Ovary (tissue), 9 donors: ENCODE measurements around the gene EIF2S2. TPM values are rescaled to one million over a fixed set of nuclear protein-coding genes. Genes with fewer than 3 reads are reported as not detected.

Source experiments
- DNase-seq, 5 donors: peaks; one replicate each; pipeline ENCODE4 v3.0.0-alpha.2; 2019 to 2020
- H3K27ac ChIP-seq, 2 donors: fragments of 200-600 bp; one replicate each; pipeline versions ENCODE4 v1.5.1 to v1.8.0; 2019 to 2022
- H3K27me3 ChIP-seq: fragments of 200-600 bp; one replicate; pipeline ENCODE4 v1.8.0; 2022
- H3K36me3 ChIP-seq: fragments of 200-600 bp; sonication (generic); one replicate; pipeline ENCODE4 v1.5.1; 2019
- H3K4me1 ChIP-seq: one replicate; pipeline ENCODE4 v1.8.1; 2013; ENCODE audit warnings: mild to moderate bottlenecking, moderate library complexity; ENCODE audit not compliant: insufficient read depth
- H3K4me3 ChIP-seq: fragments of 200-600 bp; sonication (generic); one replicate; pipeline ENCODE4 v1.5.1; 2017
- H3K9me3 ChIP-seq, 2 donors: fragments of 200-600 bp in 1 of 2; sonication (generic) in 1 of 2; one replicate each; pipeline versions ENCODE4 v1.5.1 to v1.8.1; 2013 to 2019; ENCODE audit warnings: mild to moderate bottlenecking in 1 of 2, moderate library complexity in 1 of 2
- CTCF ChIP-seq, 3 donors: fragments of 450-650 bp in 2 of 3; fragments of 200-600 bp in 1 of 3; IDR thresholded peaks; one replicate each; pipeline versions ENCODE4 v1.5.1 to v1.8.0; 2016 to 2022; ENCODE audit warnings: antibody characterized with exemption in 3 of 3, mild to moderate bottlenecking in 1 of 3
- EP300 ChIP-seq: sonication (generic); formaldehyde crosslinking; IDR thresholded peaks from one replicate; pipeline ENCODE4 v1.6.1; 2017; ENCODE audit warnings: antibody characterized with exemption
- POLR2A ChIP-seq: fragments of 450-650 bp; IDR thresholded peaks from one replicate; pipeline ENCODE4 v1.6.1; 2017; ENCODE audit warnings: antibody characterized with exemption, mild to moderate bottlenecking, moderate library complexity
- WGBS, 3 donors: extraction: QIAGEN DNeasy Blood & Tissue Kit in 1 of 3; methylation state at CpG; one replicate each; pipeline versions ENCODE4 v1.1.5 to v1.1.7; 2013 to 2017; 5-methylcytosine and 5-hydroxymethylcytosine counted together
- intact Hi-C, 4 donors: fragments of 100-400 bp; cut with DNase I; formaldehyde crosslinking; loops; one replicate each; pipeline versions ENCODE4 v1.11.0 to v1.15.1; 2022 to 2023
- polyA plus RNA-seq, 2 donors: library from polyadenylated mRNA; stranded (reverse); fragments of 200-250 nt in 1 of 2; fragments of 350-450 nt in 1 of 2; fragmentation: Illumina TruSeq in 1 of 2; extraction: RNeasy Lipid Tissue Mini Kit (QIAGEN cat#74804) in 1 of 2; gene quantifications; one replicate each; pipeline ENCODE4 v1.2.3, GENCODE V29; 2013 to 2014
- total RNA-seq, 7 donors: library from RNA; depleted of rRNA in 2 of 7; stranded (reverse); fragments of >200 nt in 2 of 7; fragmentation: NEBNext Ultra II Directional in 3 of 7; extraction: Animal tissue kit (Norgen Biotek cat#: 25700) in 3 of 7; gene quantifications; one replicate each; pipeline versions ENCODE4 v1.1.0 to v1.2.4, GENCODE V29; 2016 to 2023
- donor health status: DM: no; HTN: no; CAD: no; lungs with moderate emphysema.
- donor health status: DM: no; HTN: no; CAD: no.
- donor health status: Bipolar disorder and iron deficiency.
- donor health status: DM: yes; HTN: yes; CAD: no.
- donor health status: DM: no; HTN: no; CAD: no.
- donor health status: DM: yes; HTN: yes; CAD: no.

The EIF2S2 gene
- total and polyA plus RNA-seq, 9 donors = 29.1 to 85.8 (median 36.1) TPM

DNA sequence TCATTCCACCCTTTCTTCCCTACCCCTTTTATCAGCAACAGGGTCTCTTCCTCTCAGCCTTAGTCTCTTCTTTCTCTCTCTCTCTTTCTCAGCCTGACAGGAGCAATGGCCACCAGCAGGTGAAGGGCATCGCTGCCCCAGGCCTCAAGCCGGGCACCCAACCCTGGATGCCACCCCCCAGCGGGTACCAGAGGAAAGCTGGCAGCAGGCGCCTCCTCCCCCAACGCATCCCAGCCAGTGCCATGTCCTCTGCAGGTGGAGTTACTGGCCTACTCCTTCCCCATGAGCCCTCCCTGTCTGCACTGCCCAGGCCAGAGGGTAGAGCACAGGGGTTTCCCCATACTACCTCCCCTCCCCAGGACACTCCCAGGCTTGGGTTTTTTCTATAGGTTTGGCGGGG lies 32.2 kb downstream of the EIF2S2 start:
- H3K27ac ChIP-seq = no peak overlapping the region
- H3K9me3 ChIP-seq = no peaks in the 10 kb centered on the region
- TF ChIP-seq CTCF (IDR thresholded peaks at IDR 0.05) (no peak), POLR2A (no peak), EP300 (no peak)
- no peaks in the 10 kb centered on the region for H3K36me3 ChIP-seq
- DNase-seq = no peak
- intact Hi-C loops = no loop called here
- no peaks in the 10 kb centered on the region for H3K27me3 ChIP-seq
- peaks cover 4% of the 10 kb centered on the region for H3K4me1 ChIP-seq
- H3K4me3 ChIP-seq = no peak overlapping the region
- WGBS, 3 donors = 94 to 99% (median 96%) methylated on average over 6 of the region's 6 CpGs

DNA sequence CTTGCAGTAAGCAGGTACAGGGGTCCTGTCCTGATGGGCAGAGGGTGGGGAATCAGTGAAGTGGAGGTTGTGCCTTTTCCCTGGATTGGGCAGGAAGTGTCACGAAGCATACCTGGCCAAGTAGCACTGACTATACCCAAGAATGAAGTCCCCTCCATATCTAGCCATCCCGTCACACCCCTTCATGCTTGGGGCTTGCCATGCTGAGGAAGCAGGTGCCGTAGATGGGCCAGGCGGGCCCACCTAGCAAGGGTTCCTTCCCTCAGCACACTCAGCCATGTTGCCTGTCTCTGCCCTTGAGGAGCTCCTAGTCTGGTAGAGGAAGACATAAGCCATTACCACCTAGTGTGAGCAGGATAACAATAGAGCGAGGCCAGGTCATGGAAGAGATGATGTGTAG lies 33.5 kb downstream of the EIF2S2 start:
- TF ChIP-seq POLR2A = no peak
- TF ChIP-seq EP300 = no peak
- TF ChIP-seq CTCF (IDR thresholded peaks at IDR 0.05) = no peak
- 97 to 99% (median 98%) methylated on average over 5 of the region's 5 CpGs for WGBS, 3 donors
- intact Hi-C loops = no loop called here
- H3K4me1 ChIP-seq = peaks cover 4% of the 10 kb centered on the region
- no peak for DNase-seq
- no peaks in the 10 kb centered on the region for H3K9me3 ChIP-seq
- no peak overlapping the region for H3K4me3 ChIP-seq
- no peaks in the 10 kb centered on the region for H3K27me3 ChIP-seq
- H3K36me3 ChIP-seq = no peaks in the 10 kb centered on the region
- no peak overlapping the region for H3K27ac ChIP-seq

DNA sequence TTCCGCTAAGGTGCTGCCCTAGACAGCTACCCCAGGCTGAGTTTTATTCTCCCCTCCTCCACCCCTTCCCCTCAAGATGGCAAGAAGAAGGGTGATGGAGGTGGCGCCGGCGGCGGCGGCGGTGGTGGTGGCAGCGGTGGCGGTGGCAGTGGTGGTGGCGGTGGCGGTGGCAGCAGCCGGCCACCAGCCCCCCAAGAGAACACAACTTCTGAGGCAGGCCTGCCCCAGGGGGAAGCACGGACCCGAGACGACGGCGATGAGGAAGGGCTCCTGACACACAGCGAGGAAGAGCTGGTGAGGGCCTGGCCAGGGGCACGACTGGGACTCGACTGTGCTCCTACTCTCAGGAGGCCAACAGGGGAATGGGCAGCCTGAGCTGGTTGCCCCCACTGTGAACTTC lies 35.1 kb downstream of the EIF2S2 start:
- no peak for DNase-seq
- Histone ChIP-seq H3K36me3 (no peaks in the 10 kb centered on the region), H3K4me3 (no peak overlapping the region), H3K4me1 (no peaks in the 10 kb centered on the region), H3K27ac (no peak overlapping the region), H3K9me3 (no peaks in the 10 kb centered on the region), H3K27me3 (no peaks in the 10 kb centered on the region)
- TF ChIP-seq EP300 = no peak
- TF ChIP-seq CTCF (IDR thresholded peaks at IDR 0.05) = no peak
- no peak for TF ChIP-seq POLR2A
- 89 to 94% (median 91%) methylated on average over 20 of the region's 20 CpGs for WGBS, 3 donors
- intact Hi-C loops = no loop called here

- intact Hi-C loops = no loop called here
These were observed 36.4 kb downstream of the EIF2S2 start for GRCh38 chr20:34075647-34076046.

More at GRCh38 chr20:34075647-34076046, 36.4 kb downstream of the EIF2S2 start:
- no peaks in the 10 kb centered on the region for H3K36me3 ChIP-seq
- no peaks in the 10 kb centered on the region for H3K4me1 ChIP-seq
- TF ChIP-seq CTCF (IDR thresholded peaks at IDR 0.05) = no peak
- no peak for TF ChIP-seq EP300
- TF ChIP-seq POLR2A = no peak
- no peaks in the 10 kb centered on the region for H3K9me3 ChIP-seq
- H3K27me3 ChIP-seq = no peaks in the 10 kb centered on the region
- 86 to 91% (median 88%) methylated on average over 16 of the region's 16 CpGs for WGBS, 3 donors
- no peak for DNase-seq
- H3K4me3 ChIP-seq = no peak overlapping the region
- H3K27ac ChIP-seq = no peak overlapping the region
